HG02884 (cell line): ENCODE results near the gene SEZ6.

ENCODE experiments used
- ATAC-seq: cut with Tn5 transposase; IDR thresholded peaks from one replicate; pipeline ENCODE4 v1.9.1; 2021; ENCODE audit warnings: mild to moderate bottlenecking, moderate library complexity; ENCODE audit not compliant: unreplicated experiment

The SEZ6 gene

GRCh38 chr17:28956861-28957260, 49.0 kb downstream of the SEZ6 start:
- no peak for ATAC-seq

- no peak for ATAC-seq
Measured at GRCh38 chr17:28956112-28956511, 49.7 kb downstream of the SEZ6 start.

- ATAC-seq = no peak
Measured at GRCh38 chr17:28955408-28955807, 50.4 kb downstream of the SEZ6 start.

- ATAC-seq = no peak
Measured at GRCh38 chr17:28954886-28955285, 50.9 kb downstream of the SEZ6 start.

- ATAC-seq = no peak
Measured at GRCh38 chr17:28953444-28954118, 52.3 kb downstream of the SEZ6 start.

GRCh38 chr17:28951991-28952975, 53.5 kb downstream of the SEZ6 start:
- peak; percentile 56 for ATAC-seq

- peak; percentile 51 for ATAC-seq
Measured at GRCh38 chr17:28951428-28951990, 54.3 kb downstream of the SEZ6 start, which contains the start of gene PHF12. Gene PHF12, minus strand, starts transcription at chr17:28951518. Its CDS starts 558 bp downstream, at chr17:28950960.

- ATAC-seq = no peak
Measured at GRCh38 chr17:28950752-28951427, 54.9 kb downstream of the SEZ6 start.

- no peak for ATAC-seq
Measured at GRCh38 chr17:28950017-28950751, 55.6 kb downstream of the SEZ6 start.

GRCh38 chr17:28949185-28950016, 56.4 kb downstream of the SEZ6 start:
- no peak for ATAC-seq

GRCh38 chr17:28948873-28949184, 57.0 kb downstream of the SEZ6 start:
- no peak for ATAC-seq

- no peak for ATAC-seq
Measured at GRCh38 chr17:28948342-28948741, 57.5 kb downstream of the SEZ6 start.

- ATAC-seq = no peak
Measured at GRCh38 chr17:28947639-28948038, 58.2 kb downstream of the SEZ6 start.

- ATAC-seq = no peak
Measured at GRCh38 chr17:28946239-28946638, 59.6 kb downstream of the SEZ6 start.

GRCh38 chr17:28944862-28945741, 60.7 kb downstream of the SEZ6 start:
- ATAC-seq = no peak

GRCh38 chr17:28944343-28944742, 61.5 kb downstream of the SEZ6 start:
- no peak for ATAC-seq

GRCh38 chr17:28942925-28943324, 62.9 kb downstream of the SEZ6 start:
- no peak for ATAC-seq

- ATAC-seq = no peak
Measured at GRCh38 chr17:28941251-28941650, 64.6 kb downstream of the SEZ6 start.

GRCh38 chr17:28940675-28941074, 65.2 kb downstream of the SEZ6 start:
- ATAC-seq = no peak
